Testis (tissue), 3 donors: ENCODE measurements around the gene STK39. TPM values are rescaled to one million over a fixed set of nuclear protein-coding genes. Genes with fewer than 3 reads are reported as not detected.

Experiments
- DNase-seq: peaks from one replicate; pipeline ENCODE4 v3.0.0-alpha.2; 2019
- H3K27ac ChIP-seq, 2 donors: fragments of 200-600 bp; sonication (generic); one replicate each; pipeline ENCODE4 v1.5.1; 2019
- H3K27me3 ChIP-seq: fragments of 200-600 bp; sonication (generic); one replicate; pipeline ENCODE4 v1.5.1; 2019
- H3K36me3 ChIP-seq: fragments of 200-600 bp; sonication (generic); one replicate; pipeline ENCODE4 v1.5.1; 2017; ENCODE audit warnings: low read depth; ENCODE audit errors: missing control alignments
- H3K4me1 ChIP-seq: fragments of 200-600 bp; sonication (generic); one replicate; pipeline ENCODE4 v1.5.1; 2019
- H3K4me3 ChIP-seq, 2 donors: fragments of 200-600 bp; sonication (generic); one replicate each; pipeline ENCODE4 v1.5.1; 2017 to 2019
- H3K9me3 ChIP-seq: fragments of 200-600 bp; sonication (generic); one replicate; pipeline ENCODE4 v1.5.1; 2017
- CTCF ChIP-seq, 3 experiments: fragments of 450-650 bp in 2 of 3; fragments of 200-600 bp in 1 of 3; sonication (generic) in 1 of 3; IDR thresholded peaks; one replicate each; pipeline ENCODE4 v1.5.1; 2016 to 2019; ENCODE audit warnings: antibody characterized with exemption in 3 of 3, mild to moderate bottlenecking in 2 of 3, moderate library complexity in 1 of 3
- POLR2A ChIP-seq: fragments of 450-650 bp; IDR thresholded peaks from one replicate; pipeline ENCODE4 v1.6.1; 2017; ENCODE audit warnings: antibody characterized with exemption, mild to moderate bottlenecking, moderate library complexity
- WGBS, 2 donors: methylation state at CpG; one replicate each; pipeline ENCODE4 v1.1.5; 2018; 5-methylcytosine and 5-hydroxymethylcytosine counted together
- intact Hi-C: fragments of 100-400 bp; cut with DNase I; formaldehyde crosslinking; loops from one replicate; pipeline ENCODE4 v1.15.1; 2023; ENCODE audit warnings: low total_unique reads
- polyA plus RNA-seq: library from polyadenylated mRNA; stranded (reverse); fragments of 350-450 nt; fragmentation: Illumina TruSeq; extraction: RNeasy Lipid Tissue Mini Kit (QIAGEN cat#74804); gene quantifications from one replicate; pipeline ENCODE4 v1.2.3, GENCODE V29; 2014; ENCODE audit warnings: low read depth, low replicate concordance; ENCODE audit not compliant: insufficient read depth
- total RNA-seq, 2 donors: library from RNA; depleted of rRNA; stranded (reverse); fragments of >200 nt; gene quantifications; one replicate each; pipeline ENCODE4 v1.2.3, GENCODE V29; 2016

The STK39 gene
- total and polyA plus RNA-seq, 3 donors from 2014 or later = 26.4 to 70.7 (median 41.8) TPM

DNA sequence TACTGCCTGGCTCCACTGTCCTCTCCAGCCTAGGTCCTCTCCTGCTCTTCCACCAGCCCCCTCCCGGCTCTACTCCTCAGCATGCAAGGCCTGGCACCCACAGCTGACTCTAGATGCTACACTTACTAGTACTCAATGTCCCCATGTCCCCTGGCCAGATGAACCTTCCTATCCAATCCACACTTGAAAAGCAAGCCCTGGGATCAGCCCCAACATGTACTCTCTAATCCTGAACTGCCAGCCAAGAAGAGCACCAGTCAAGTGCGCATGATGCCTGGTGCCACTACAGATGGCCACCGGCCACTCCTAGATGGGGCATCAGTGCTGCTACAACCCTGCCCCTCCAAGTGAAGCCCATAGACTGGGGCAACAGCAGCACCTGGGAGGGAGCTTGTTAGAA lies 168.2 kb downstream of the STK39 start:
- H3K27ac ChIP-seq = no peak overlapping the region
- WGBS, 2 donors = 87 to 96% methylated on average over 3 of the region's 3 CpGs
- TF ChIP-seq POLR2A = no peak
- TF ChIP-seq CTCF (IDR thresholded peaks at IDR 0.05) = no peak
- H3K27me3 ChIP-seq = no peaks in the 10 kb centered on the region
- DNase-seq = no peak
- H3K36me3 ChIP-seq = no peaks in the 10 kb centered on the region
- peaks cover under 1% of the 10 kb centered on the region for H3K4me1 ChIP-seq
- H3K9me3 ChIP-seq = no peaks in the 10 kb centered on the region
- intact Hi-C loops = no loop called here
- H3K4me3 ChIP-seq = no peak overlapping the region

GRCh38 chr2:168076731-168077130 lies 170.7 kb downstream of the STK39 start:
- intact Hi-C loops = no loop called here
- H3K27me3 ChIP-seq = no peaks in the 10 kb centered on the region
- 82 to 84% methylated on average over 3 of the region's 3 CpGs for WGBS, 2 donors

GRCh38 chr2:168075446-168075845 lies 171.9 kb downstream of the STK39 start:
- no peaks in the 10 kb centered on the region for H3K36me3 ChIP-seq
- 92 to 95% methylated on average over 2 of the region's 2 CpGs for WGBS, 2 donors
- H3K4me3 ChIP-seq = no peak overlapping the region
- H3K4me1 ChIP-seq = no peaks in the 10 kb centered on the region
- H3K27me3 ChIP-seq = no peaks in the 10 kb centered on the region
- no peak overlapping the region for H3K27ac ChIP-seq
- intact Hi-C loops = no loop called here
- TF ChIP-seq POLR2A = no peak
- H3K9me3 ChIP-seq = no peaks in the 10 kb centered on the region
- no peak for DNase-seq

More at GRCh38 chr2:168076731-168077130, 170.7 kb downstream of the STK39 start:
- no peak overlapping the region for H3K27ac ChIP-seq
- H3K4me3 ChIP-seq = no peak overlapping the region
- no peaks in the 10 kb centered on the region for H3K9me3 ChIP-seq
- TF ChIP-seq CTCF (IDR thresholded peaks at IDR 0.05) (no peak), POLR2A (no peak)
- H3K4me1 ChIP-seq = no peaks in the 10 kb centered on the region
- no peaks in the 10 kb centered on the region for H3K36me3 ChIP-seq
- no peak for DNase-seq

DNA sequence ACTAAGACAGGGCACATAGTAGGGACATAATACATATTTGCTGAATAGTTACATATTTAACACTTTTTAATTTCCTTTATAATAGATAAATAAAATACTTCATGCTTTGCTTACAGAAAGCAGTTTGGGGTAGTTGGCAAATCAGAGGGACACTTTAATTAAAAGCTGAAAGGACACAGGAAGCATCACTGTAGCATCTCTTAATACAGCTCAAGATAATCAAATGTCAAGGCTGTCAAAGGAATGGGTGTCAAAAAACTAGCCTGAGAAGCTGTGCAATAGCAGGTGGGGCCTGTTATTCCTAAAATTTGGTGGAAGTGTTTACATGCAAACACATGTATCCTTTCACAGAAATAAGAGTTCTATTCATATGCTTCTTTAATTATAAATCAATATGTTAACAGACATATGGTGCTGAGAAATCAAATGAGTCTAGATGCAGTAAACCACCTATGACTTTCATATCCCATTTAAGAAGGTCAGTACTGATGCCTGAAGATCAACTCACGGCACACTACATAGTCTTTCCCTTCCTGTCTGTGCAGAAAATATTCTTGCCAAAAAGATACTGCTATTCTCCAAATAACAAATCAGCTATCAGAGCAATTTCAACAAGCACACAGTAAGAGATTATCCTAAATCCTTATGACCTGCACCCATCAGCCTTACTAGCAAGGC lies 174.6 kb downstream of the STK39 start:
- intact Hi-C loops = no loop called here
- H3K9me3 ChIP-seq = no peaks in the 10 kb centered on the region
- H3K27ac ChIP-seq = no peak overlapping the region
- no peaks in the 10 kb centered on the region for H3K4me1 ChIP-seq
- 74 to 78% methylated on average over 1 of the region's 1 CpG for WGBS, 2 donors
- TF ChIP-seq CTCF (IDR thresholded peaks at IDR 0.05) (no peak), POLR2A (no peak)
- H3K4me3 ChIP-seq = no peak overlapping the region
- DNase-seq = no peak
- no peaks in the 10 kb centered on the region for H3K27me3 ChIP-seq
- no peaks in the 10 kb centered on the region for H3K36me3 ChIP-seq

- no peak for TF ChIP-seq CTCF (IDR thresholded peaks at IDR 0.05)
- no peak for TF ChIP-seq POLR2A
- no peak overlapping the region for H3K27ac ChIP-seq
- no peaks in the 10 kb centered on the region for H3K36me3 ChIP-seq
- no peaks in the 10 kb centered on the region for H3K4me1 ChIP-seq
- no peak for DNase-seq
- no peaks in the 10 kb centered on the region for H3K9me3 ChIP-seq
- H3K27me3 ChIP-seq = no peaks in the 10 kb centered on the region
- intact Hi-C loops = no loop called here
- 92 to 93% methylated on average over 9 of the region's 9 CpGs for WGBS, 2 donors
- H3K4me3 ChIP-seq = no peak overlapping the region
These were observed 183.1 kb downstream of the STK39 start for GRCh38 chr2:168064011-168064998.
